HG03469 (cell line): ENCODE data around the gene CYP4F11.
"Not testable (repeated sequence)": the region's sequence is repeated elsewhere in the genome, so short reads cannot be mapped to it uniquely, and the experiment has no call there.

Experiments used
- ATAC-seq: cut with Tn5 transposase; IDR thresholded peaks from one replicate; pipeline ENCODE4 v1.9.1; 2021; ENCODE audit warnings: mild to moderate bottlenecking, moderate library complexity, moderate number of reproducible peaks; ENCODE audit not compliant: unreplicated experiment

Gene CYP4F11

DNA sequence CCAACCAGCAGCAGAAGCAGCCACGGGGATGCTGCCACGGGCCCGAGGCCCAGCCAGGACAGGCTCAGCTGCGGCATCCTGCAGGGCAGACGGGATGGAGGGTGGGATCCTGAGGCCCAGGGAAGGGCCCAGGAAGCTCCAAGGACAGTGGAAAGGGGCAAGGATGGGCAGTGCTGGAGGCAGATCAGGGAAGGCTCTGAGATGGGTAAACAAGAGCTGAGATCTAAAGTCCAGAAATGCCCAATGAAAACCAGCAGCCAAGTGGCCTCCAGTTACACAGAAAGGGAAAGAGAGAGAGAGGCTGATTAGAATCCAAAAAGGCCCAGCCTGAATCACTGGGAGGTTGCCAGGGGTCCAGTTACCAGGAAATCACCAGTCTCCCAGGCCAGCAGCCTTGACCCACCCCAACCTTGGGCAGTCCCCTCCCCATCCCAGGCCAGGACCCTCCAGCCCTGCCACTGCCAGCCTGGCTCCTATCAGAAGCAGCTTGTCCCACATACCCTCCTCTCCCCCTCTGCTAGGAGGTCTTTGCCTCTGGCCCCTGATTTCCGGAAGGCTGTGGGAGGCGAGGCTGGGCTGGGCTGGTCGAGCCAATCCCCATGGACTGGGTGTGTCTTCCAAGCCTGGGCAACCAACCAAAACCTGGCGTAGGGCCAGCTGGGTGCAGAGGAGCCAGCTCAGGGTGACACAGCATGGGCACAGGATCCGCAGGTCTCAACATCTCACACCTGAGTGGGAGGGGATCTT lies at the start of gene CYP4F11:
Gene CYP4F11 (minus strand): TSS at position 198 of the 747 bp plus-strand sequence. CDS start 121 bp downstream, at position 77.
- ATAC-seq = no peak

GRCh38 chr19:15979293-15979692 lies 45.0 kb upstream of the CYP4F11 start:
- ATAC-seq = no peak

GRCh38 chr19:15977690-15978089 lies 43.4 kb upstream of the CYP4F11 start:
- no peak for ATAC-seq

DNA sequence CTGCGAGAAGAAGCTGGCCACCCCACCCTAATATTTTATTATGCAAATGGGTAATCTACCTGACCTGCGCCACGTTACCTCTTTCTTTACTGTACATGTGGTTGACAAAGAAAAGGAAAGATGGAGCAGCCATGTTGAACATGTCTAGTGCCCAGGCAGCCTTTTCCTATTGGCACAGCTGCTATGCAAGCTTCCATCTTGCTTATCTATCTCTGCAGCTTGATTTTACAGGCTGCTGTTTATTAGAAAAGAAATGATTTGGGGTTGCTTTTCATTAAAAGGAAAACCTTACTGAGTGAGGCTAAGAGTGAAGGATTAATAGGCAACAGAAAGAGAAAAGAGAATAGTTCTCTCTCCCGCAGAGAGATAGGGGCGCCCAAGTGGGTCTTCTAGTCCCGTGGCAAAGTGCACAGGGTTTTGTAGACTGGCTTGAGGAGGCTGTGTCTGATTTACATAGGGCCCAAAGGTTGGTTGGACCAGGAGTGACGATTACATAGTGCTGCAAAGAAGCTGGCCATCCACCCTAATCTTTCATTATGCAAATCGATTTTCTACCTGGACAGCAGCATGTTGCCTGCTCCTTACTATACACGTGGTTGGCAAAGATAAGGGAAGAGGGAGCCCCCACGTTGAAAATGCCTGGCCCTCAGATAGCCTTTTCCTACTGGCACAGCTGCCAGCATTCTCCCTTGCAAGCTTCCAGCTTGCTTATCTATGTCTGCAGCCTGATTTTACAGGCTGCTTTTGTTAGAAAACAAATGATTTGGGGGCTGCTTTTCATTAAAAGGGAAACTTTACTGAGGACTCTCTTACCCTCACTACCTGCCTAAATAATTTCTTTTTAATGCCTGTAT lies 42.7 kb upstream of the CYP4F11 start:
- no peak for ATAC-seq

DNA sequence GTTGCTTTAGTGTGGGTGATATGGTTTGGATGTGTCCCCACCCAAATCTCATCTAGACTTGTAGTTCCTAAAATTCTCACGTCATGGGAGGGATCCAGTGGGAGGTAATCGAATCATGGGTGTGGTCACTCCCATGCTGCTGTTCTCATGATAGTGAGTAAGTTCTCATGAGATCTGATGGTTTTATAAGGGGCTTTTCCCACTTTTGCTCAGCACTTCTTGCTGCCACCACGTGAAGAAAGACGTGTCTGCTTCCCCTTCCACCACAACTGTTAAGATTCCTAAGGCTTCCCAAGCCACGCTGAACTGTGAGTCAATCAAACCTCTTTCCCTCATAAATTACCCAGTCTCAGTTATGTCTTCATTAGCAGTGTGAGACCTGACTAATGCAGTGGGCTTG lies 40.5 kb upstream of the CYP4F11 start:
- ATAC-seq = no peak

GRCh38 chr19:15972043-15972442 lies 37.7 kb upstream of the CYP4F11 start:
- ATAC-seq = not testable (repeated sequence)

DNA sequence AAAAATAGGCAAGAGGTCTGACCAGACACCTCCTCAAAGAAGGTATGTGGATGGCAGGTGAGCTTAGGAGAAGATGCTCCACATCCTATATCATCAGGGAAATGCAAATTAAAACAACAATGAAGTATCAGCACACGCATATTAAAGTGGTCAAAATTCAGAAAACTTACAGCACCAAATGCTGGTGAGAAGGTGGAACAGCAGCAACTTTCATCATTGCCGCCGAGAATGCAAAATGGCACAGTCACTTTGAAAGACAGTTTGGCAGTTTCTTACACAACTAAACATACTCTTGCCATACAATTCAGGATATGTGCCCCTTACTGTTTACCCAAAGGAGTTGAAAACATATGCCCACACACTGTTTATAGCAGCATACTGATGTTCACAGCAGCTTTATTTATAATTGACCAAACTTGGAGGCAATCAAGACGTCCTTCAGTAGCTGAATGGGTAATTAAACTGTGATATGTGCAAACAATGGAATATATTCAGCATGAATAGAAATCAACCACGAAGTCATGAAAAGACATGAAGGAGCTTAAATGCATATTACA lies 37.0 kb upstream of the CYP4F11 start:
- ATAC-seq = no peak

DNA sequence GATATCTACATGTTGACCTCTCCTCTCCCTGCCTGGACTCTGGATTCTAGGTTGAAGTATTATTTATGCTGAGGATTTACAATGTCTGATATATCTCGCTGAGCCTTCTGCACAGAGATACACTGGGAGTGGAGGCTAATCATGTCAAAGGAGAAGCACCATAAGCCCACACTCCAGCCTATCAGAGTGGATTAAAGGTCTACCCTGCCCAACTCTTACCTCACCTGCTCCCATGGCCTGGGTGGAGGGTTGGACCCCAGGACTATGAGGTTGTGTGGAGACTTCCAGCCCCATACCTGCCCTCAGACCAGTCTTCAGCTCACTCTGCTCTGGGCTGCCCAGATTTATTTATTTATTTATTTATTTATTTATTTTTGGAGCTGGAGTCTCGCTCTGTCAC lies 29.9 kb upstream of the CYP4F11 start:
- no peak for ATAC-seq

- ATAC-seq = no peak
Measured at GRCh38 chr19:15962319-15962718, 28.0 kb upstream of the CYP4F11 start.

DNA sequence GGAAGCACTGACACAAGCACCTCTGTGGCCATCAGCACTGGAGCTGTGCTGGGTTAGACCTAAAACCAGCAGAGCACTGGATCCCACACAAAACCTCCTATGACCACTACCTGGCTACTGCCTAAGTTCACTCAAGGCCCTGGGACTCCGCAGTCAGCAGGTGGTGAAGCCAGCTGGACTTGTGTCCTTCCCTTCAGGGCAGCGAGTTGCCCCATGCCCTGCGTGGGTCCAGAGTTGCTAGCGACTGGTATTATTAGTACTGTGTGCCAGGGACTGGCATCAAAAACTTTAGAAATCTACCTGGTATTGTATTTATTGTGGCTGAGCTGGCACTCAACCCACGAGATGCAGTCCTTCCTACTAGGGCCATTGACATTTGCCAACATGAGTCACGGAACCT lies 20.5 kb upstream of the CYP4F11 start:
- ATAC-seq = no peak

DNA sequence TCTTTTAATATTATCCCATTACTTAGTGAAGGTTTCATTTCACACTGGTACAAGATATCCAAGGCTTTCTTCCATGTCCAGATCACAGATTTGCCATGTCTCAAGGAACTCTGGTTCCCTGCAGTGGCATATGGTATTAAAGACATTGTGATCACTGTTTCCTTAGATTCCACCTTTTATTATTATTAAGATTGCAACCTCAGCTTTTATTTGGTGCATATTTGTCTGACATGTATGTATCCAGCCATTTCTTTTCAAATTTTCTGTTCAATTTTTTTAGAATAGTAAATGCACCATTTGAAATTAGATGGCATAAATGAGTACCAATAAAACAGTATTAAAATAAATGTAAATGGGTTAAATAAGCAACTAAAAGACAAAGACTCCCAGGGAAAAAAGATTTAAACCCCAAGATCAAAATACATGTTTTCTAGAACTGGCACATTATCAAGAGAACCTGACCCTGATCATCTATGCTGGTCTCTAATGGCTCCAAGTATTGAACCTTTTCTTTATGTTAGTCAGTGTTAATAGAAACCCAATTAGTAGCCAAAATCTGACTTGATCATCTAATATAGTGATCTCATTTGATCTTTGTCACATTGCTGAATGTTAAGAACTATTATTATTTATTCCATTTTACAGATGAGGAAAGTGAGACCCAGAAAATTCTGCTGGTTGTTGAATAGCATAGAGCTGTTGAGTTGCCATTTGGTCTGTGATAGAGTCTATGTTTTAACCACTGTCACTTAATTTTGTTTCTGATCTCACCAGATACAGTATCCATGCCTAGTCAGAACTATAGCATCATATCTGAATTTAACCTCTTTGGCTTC lies 14.1 kb upstream of the CYP4F11 start, which contains the start of gene OR10H4:
Gene OR10H4 (plus strand): TSS at position 786 of the 836 bp plus-strand sequence. CDS start 0 bp downstream, at position 786.
- ATAC-seq = no peak

DNA sequence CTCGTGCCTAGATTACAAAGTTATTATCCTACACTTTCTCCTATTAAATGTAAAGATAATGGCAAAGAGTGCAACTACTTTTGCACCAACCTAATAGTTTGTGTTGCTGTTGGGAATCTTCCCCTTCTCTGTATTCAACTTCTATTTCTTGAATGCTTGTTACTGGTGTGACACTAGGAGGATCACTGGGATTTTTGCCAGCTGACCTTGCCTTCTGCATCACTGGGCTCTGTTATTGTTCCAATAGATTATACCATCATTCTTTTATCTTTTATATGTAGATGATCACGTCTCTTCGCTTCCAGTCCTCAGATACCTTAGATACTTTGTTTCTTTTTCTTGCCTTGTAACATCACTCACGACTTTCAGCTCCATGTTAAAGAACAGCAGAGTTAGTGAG lies 11.0 kb upstream of the CYP4F11 start:
- ATAC-seq = no peak

DNA sequence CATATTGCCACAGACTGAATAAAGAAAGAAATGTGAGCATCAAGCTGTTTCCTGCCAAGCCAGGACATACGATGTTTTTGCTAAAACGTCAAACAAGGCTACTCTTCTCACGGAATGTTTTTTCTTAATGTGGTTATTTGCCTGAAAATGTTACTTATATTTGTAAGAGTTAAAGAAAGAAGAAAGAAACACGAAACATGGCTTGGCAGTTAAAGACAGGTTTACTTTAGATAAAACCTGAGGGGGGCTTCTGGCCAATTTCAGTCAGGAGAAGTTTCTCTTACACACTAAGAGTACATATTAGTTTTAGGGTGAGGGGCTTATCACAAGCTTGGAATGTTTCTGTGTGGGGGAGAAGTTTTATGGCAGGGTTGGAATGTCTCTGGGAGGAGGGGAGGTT lies 10.1 kb upstream of the CYP4F11 start:
- ATAC-seq = no peak

- ATAC-seq = no peak
Measured at GRCh38 chr19:15937771-15938170, 3.4 kb upstream of the CYP4F11 start.

DNA sequence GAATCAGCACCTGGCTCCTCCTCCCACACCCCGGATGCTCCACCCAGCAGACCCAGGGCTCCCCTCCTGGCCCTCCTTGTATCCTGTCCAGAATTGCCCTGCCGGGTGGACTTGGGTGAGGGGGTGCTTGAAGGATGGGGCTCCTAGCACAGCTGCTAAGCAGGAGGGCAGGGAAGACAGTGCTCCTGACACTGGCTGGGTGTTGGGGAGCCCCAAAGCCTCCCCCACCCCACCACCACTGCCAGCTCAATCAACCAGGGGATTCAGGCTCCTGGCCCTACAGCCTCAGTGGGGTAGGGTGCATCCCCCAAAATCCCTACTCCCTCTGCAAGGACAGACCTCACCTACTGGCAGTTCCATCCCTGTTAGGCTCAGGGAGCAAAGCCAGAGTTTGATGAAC lies 2.6 kb upstream of the CYP4F11 start:
- ATAC-seq = no peak

GRCh38 chr19:15936173-15936572 lies 1.8 kb upstream of the CYP4F11 start:
- no peak for ATAC-seq

- no peak for ATAC-seq
Measured at GRCh38 chr19:15935167-15935702, 906 bp upstream of the CYP4F11 start.

- not testable (repeated sequence) for ATAC-seq
Measured at GRCh38 chr19:15933761-15934331, 483 bp downstream of the CYP4F11 start.

DNA sequence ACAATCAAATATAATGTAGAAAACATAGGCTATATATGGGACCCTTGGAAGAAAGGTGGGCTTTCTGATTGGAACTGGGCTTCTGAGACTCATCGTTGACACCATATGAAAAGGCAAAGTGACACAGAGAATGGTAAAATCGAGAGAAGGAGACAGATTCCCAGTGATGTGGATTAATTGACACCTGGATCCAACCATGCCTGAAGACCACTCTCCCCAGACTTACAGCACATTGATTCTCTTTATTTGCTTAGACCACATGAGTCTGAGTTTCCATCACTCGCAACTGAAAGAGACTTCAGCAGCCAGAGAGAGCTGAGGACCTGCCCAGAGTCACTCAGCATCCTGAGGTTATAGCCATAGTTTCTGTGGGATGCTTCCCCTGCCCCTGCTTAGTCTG lies 6.0 kb downstream of the CYP4F11 start:
- ATAC-seq = no peak

DNA sequence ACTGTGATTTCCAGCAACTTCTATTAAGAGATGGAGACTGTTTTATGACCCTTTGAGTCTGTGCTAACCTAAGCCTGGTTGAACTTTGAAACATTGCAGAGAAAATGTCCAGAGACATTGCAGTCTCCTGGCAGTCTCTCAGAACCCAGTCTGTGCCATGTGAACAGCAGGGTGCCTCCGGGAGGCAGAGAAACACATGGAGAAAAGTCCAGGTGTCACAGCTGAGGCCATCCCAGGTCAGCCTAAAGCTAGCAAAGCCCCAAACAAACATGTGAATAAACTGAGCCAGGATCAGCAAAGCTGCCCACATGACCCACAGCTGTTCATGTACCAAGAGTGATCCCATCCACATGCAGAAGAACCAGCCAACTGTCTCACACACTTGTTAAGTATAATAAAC lies 7.8 kb downstream of the CYP4F11 start:
- no peak for ATAC-seq
